ENCODE data around the gene PROZ. TPM values are rescaled to one million over a fixed set of nuclear protein-coding genes. Genes with fewer than 3 reads are reported as not detected.

Gene PROZ
- total and polyA plus RNA-seq, 2 of the 13 experiments (the other 11 are each of a cell fraction or from before 2014, with no cell fraction given) = 5.6 to 22.5 TPM

DNA sequence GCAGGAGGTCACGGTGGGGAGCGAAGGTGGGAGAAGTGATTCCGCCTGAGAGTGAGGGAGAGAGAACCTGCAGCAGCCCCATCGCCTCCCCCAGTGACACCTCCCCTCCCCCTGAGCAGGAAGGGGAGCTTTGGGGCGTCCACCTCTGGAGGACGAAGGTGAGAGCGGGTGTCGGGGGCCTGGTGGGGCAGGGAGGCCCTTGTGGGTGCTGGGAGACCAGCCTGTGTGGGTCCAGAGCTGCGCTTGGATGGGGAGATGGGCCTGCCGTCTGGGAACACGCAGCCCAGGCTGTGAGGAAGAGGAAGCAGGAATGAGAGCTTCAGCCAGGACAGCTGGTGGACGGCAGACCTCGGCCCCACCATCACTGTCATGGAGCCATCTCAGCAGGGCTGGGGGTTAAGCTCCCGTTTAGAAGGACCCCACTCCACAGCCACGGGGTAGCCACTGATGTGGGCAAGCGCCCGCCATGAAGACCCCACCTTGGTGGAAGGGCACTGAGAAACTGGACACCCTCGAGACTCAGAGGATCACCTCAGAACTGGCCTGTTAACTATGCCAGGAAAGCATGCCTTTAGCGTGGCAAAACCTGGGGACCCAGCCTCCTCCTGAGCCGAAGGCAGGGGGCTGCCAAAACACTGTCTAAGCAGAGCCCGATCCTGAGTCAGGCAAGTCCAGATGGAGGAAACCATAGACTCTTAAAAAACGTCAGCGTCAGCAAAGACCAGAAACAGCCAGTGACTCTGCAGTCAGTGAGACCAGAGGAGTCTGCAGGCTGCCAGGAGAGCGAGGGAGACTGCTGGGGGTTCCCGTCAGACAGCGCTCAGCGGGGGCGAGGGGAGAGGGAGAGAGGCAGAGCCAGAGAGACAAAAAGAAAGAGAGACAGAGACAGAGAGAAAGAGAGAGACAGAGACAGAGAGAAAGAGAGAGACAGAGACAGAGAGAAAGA, 6.4 kb upstream of the PROZ start (continued):
- TF ChIP-seq, protein P1, sequence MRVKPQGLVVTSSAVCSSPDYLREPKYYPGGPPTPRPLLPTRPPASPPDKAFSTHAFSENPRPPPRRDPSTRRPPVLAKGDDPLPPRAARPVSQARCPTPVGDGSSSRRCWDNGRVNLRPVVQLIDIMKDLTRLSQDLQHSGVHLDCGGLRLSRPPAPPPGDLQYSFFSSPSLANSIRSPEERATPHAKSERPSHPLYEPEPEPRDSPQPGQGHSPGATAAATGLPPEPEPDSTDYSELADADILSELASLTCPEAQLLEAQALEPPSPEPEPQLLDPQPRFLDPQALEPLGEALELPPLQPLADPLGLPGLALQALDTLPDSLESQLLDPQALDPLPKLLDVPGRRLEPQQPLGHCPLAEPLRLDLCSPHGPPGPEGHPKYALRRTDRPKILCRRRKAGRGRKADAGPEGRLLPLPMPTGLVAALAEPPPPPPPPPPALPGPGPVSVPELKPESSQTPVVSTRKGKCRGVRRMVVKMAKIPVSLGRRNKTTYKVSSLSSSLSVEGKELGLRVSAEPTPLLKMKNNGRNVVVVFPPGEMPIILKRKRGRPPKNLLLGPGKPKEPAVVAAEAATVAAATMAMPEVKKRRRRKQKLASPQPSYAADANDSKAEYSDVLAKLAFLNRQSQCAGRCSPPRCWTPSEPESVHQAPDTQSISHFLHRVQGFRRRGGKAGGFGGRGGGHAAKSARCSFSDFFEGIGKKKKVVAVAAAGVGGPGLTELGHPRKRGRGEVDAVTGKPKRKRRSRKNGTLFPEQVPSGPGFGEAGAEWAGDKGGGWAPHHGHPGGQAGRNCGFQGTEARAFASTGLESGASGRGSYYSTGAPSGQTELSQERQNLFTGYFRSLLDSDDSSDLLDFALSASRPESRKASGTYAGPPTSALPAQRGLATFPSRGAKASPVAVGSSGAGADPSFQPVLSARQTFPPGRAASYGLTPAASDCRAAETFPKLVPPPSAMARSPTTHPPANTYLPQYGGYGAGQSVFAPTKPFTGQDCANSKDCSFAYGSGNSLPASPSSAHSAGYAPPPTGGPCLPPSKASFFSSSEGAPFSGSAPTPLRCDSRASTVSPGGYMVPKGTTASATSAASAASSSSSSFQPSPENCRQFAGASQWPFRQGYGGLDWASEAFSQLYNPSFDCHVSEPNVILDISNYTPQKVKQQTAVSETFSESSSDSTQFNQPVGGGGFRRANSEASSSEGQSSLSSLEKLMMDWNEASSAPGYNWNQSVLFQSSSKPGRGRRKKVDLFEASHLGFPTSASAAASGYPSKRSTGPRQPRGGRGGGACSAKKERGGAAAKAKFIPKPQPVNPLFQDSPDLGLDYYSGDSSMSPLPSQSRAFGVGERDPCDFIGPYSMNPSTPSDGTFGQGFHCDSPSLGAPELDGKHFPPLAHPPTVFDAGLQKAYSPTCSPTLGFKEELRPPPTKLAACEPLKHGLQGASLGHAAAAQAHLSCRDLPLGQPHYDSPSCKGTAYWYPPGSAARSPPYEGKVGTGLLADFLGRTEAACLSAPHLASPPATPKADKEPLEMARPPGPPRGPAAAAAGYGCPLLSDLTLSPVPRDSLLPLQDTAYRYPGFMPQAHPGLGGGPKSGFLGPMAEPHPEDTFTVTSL (CRISPR knock-in tag; IDR thresholded peaks at IDR 0.05; ENCODE audit: borderline replicate concordance) = no peak
- no peak for TF ChIP-seq FOXC1 (CRISPR knock-in tag; IDR thresholded peaks at IDR 0.05; ENCODE audit: borderline replicate concordance)
- TF ChIP-seq ZNF251 (CRISPR knock-in tag; IDR thresholded peaks at IDR 0.05) = no peak
- TF ChIP-seq NR2C2 (CRISPR knock-in tag; IDR thresholded peaks at IDR 0.05; ENCODE audit: borderline replicate concordance) = no peak
- TF ChIP-seq ZNF556 (CRISPR knock-in tag; IDR thresholded peaks at IDR 0.05; ENCODE audit: borderline replicate concordance) = no peak
- TF ChIP-seq POLR2G (IDR thresholded peaks at IDR 0.05; ENCODE audit: low read depth, low read length) = no peak
- 0 out of 2 replicates have a peak, but pooled peaks have one; percentile 13 for TF ChIP-seq CBX5 (CRISPR knock-in tag; IDR thresholded peaks at IDR 0.05; ENCODE audit: borderline replicate concordance)
- TF ChIP-seq ZNF317 (CRISPR knock-in tag; IDR thresholded peaks at IDR 0.05) = peak; percentile 32; the same call in 1 of the 2 replicates
- TF ChIP-seq NFIC (IDR thresholded peaks at IDR 0.05; ENCODE audit: low read length) = no peak
- TF ChIP-seq, protein P2, sequence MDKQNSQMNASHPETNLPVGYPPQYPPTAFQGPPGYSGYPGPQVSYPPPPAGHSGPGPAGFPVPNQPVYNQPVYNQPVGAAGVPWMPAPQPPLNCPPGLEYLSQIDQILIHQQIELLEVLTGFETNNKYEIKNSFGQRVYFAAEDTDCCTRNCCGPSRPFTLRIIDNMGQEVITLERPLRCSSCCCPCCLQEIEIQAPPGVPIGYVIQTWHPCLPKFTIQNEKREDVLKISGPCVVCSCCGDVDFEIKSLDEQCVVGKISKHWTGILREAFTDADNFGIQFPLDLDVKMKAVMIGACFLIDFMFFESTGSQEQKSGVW (CRISPR knock-in tag; IDR thresholded peaks at IDR 0.05; ENCODE audit: borderline replicate concordance) = no peak
- TF ChIP-seq ZNF768 (CRISPR knock-in tag; IDR thresholded peaks at IDR 0.05) = no peak
- no peak for TF ChIP-seq PRMT3 (CRISPR knock-in tag; IDR thresholded peaks at IDR 0.05; ENCODE audit: borderline replicate concordance, low read depth)
- no peak for TF ChIP-seq NR2F1 (CRISPR knock-in tag; IDR thresholded peaks at IDR 0.05)
- no peak for TF ChIP-seq ZNF121 (CRISPR knock-in tag; IDR thresholded peaks at IDR 0.05)
- TF ChIP-seq ZNF572 (CRISPR knock-in tag; IDR thresholded peaks at IDR 0.05) = no peak
- no peak for TF ChIP-seq MXD4 (CRISPR knock-in tag; IDR thresholded peaks at IDR 0.05)
- no peak for TF ChIP-seq ZSCAN25 (CRISPR knock-in tag; IDR thresholded peaks at IDR 0.05)
- TF ChIP-seq ZNF777 (CRISPR knock-in tag; IDR thresholded peaks at IDR 0.05) = peak; percentile 47; the same call in 1 of the 2 replicates
- no peak for TF ChIP-seq ZNF816 (CRISPR knock-in tag; IDR thresholded peaks at IDR 0.05; ENCODE audit: borderline replicate concordance)
- no peak for TF ChIP-seq GFI1 (CRISPR knock-in tag; IDR thresholded peaks at IDR 0.05; ENCODE audit: borderline replicate concordance)
- TF ChIP-seq WIZ (CRISPR knock-in tag; IDR thresholded peaks at IDR 0.05) = no peak

All from HepG2 (cell line).